ENCODE data around the gene ISYNA1. TPM values are rescaled to one million over a fixed set of nuclear protein-coding genes. Genes with fewer than 3 reads are reported as not detected.
A peak's percentile ranks its signal among the peaks of the same experiment; 100 is the strongest.

ISYNA1 gene
- total RNA-seq, 4 donors from 2014 or later: 15.8 to 38.9 (median 26.2) TPM

DNA sequence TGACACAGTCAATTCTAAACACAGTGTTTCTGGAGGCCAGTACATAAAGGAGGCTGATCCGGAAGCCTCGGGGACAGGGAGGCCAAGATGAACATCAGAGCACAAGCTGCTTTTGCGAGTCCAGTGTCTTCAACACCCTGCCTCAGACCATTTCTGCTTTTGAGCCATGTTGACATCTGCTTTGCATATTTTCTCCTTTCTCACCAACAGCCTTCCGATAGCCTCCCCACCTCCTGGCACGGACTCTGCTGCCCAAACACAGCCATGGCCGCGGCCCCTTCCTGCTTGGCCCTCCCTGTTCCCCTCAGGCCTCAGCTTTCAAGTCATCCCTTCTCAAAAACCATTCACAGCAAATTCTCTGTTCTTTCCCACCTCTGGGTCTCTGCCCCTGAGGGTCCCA lies 44.1 kb downstream of the ISYNA1 start:
- WGBS: 73% methylated on average over 7 of the region's 7 CpGs
- Histone ChIP-seq H3K4me3 (peak overlapping the region in 1 of 4 donors; percentile 5), H3K27ac (replicated peaks in 1 of 4) (peak overlapping the region in 2 of 4 donors; percentile 7 to 13), H3K36me3 (no peaks in the 10 kb centered on the region), H3K4me1 (peaks cover under 1 to 17% (median 13%) of the 10 kb centered on the region in 4 donors), H3K9me3 (no peaks in the 10 kb centered on the region), H3K27me3 (peaks cover 0 to 36% (median 11%) of the 10 kb centered on the region in 4 donors)
- intact Hi-C loops (cut with DNase I): no loop called here
- TF ChIP-seq EP300 (IDR thresholded peaks at IDR 0.05) (no peak), POLR2AphosphoS5 (IDR thresholded peaks at IDR 0.05) (no peak), POLR2A (IDR thresholded peaks at IDR 0.05; ENCODE audit: low read depth) (no peak)
- TF ChIP-seq, protein P1, sequence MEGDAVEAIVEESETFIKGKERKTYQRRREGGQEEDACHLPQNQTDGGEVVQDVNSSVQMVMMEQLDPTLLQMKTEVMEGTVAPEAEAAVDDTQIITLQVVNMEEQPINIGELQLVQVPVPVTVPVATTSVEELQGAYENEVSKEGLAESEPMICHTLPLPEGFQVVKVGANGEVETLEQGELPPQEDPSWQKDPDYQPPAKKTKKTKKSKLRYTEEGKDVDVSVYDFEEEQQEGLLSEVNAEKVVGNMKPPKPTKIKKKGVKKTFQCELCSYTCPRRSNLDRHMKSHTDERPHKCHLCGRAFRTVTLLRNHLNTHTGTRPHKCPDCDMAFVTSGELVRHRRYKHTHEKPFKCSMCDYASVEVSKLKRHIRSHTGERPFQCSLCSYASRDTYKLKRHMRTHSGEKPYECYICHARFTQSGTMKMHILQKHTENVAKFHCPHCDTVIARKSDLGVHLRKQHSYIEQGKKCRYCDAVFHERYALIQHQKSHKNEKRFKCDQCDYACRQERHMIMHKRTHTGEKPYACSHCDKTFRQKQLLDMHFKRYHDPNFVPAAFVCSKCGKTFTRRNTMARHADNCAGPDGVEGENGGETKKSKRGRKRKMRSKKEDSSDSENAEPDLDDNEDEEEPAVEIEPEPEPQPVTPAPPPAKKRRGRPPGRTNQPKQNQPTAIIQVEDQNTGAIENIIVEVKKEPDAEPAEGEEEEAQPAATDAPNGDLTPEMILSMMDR (IDR thresholded peaks at IDR 0.05): no peak
- no peak for DNase-seq (ENCODE audit: extremely low spot score)

GRCh38 chr19:18392926-18393325 lies 45.0 kb downstream of the ISYNA1 start:
- TF ChIP-seq POLR2AphosphoS5 (IDR thresholded peaks at IDR 0.05) (no peak), EP300 (IDR thresholded peaks at IDR 0.05) (no peak), POLR2A (IDR thresholded peaks at IDR 0.05; ENCODE audit: low read depth) (no peak)
- TF ChIP-seq, protein P1 (IDR thresholded peaks at IDR 0.05): no peak
- H3K27ac ChIP-seq (replicated peaks in 1 of 4): peak overlapping the region in 2 of 4 donors; percentile 7 to 13
- H3K4me3 ChIP-seq: no peak overlapping the region
- H3K36me3 ChIP-seq: no peaks in the 10 kb centered on the region
- H3K27me3 ChIP-seq: peaks cover 0 to 30% (median 11%) of the 10 kb centered on the region in 4 donors
- H3K9me3 ChIP-seq: no peaks in the 10 kb centered on the region
- intact Hi-C loops (cut with DNase I): no loop called here
- peaks cover 7 to 24% (median 19%) of the 10 kb centered on the region in 4 donors for H3K4me1 ChIP-seq
- no peak for DNase-seq (ENCODE audit: extremely low spot score)
- 81% methylated on average over 5 of the region's 5 CpGs for WGBS

DNA sequence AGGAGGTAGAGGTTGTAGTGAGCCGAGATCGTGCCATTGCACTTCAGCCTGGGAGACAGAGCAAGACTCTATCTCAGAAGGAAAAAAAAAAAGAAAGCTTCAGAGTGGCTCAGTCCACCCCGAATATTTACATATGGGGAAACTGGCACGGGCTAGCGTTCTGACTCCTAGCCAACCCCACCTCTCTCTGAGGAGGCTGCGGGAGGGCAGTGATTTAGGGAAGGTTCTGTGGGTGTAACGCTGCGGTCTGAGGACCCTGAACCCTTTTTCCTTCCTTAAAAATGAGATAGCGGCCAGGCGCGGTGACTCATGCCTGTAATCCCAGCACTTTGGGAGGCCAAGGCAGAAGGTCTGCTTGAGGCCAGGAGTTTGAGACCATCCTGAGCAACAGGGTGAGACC lies 45.5 kb downstream of the ISYNA1 start:
- Histone ChIP-seq H3K9me3 (no peaks in the 10 kb centered on the region), H3K36me3 (no peaks in the 10 kb centered on the region), H3K4me3 (no peak overlapping the region), H3K4me1 (peaks cover 8 to 22% (median 19%) of the 10 kb centered on the region in 4 donors), H3K27ac (replicated peaks in 1 of 4) (no peak overlapping the region), H3K27me3 (peaks cover 0 to 25% (median 9%) of the 10 kb centered on the region in 4 donors)
- WGBS: 71% methylated on average over 10 of the region's 11 CpGs
- no peak for TF ChIP-seq EP300 (IDR thresholded peaks at IDR 0.05)
- TF ChIP-seq, protein P1 (IDR thresholded peaks at IDR 0.05): no peak
- TF ChIP-seq POLR2A (IDR thresholded peaks at IDR 0.05; ENCODE audit: low read depth): no peak
- no peak for TF ChIP-seq POLR2AphosphoS5 (IDR thresholded peaks at IDR 0.05)
- intact Hi-C loops (cut with DNase I): no loop called here
- no peak for DNase-seq (ENCODE audit: extremely low spot score)

DNA sequence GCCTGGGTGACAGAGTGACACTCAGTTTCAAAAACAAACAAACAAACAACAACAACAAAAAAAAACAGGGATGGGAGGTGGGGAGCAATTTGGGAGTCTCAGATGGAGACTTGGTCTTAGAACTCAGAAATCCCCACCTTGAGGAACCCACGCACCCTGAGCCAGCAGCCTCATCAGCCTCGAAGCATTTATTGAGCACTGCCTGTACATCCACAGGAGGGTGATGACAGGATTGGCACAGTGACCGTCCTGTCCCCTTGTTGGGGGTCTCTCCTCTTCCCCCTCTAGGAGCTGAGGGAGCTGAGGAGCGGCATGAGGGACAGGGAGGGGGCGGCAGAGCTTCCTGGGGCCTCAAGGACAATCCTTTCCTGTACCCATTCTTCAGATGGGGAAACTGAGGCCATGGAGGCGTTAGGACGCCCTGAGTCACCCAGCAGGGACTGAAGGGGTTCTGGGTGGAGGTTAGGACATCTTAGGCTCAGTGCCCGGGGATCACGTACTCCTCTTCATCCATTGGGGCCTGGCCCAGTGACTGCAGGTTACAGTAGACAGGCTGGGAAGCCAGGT lies 46.3 kb downstream of the ISYNA1 start:
- intact Hi-C loops (cut with DNase I): no loop called here
- Histone ChIP-seq H3K27me3 (peaks cover 0 to 17% (median under 1%) of the 10 kb centered on the region in 4 donors), H3K27ac (replicated peaks in 1 of 4) (no peak overlapping the region), H3K4me1 (peaks cover 8 to 22% (median 20%) of the 10 kb centered on the region in 4 donors), H3K4me3 (no peak overlapping the region), H3K36me3 (no peaks in the 10 kb centered on the region), H3K9me3 (no peaks in the 10 kb centered on the region)
- no peak for DNase-seq (ENCODE audit: extremely low spot score)
- no peak for TF ChIP-seq POLR2AphosphoS5 (IDR thresholded peaks at IDR 0.05)
- TF ChIP-seq EP300 (IDR thresholded peaks at IDR 0.05): no peak
- TF ChIP-seq, protein P1 (IDR thresholded peaks at IDR 0.05): no peak
- no peak for TF ChIP-seq POLR2A (IDR thresholded peaks at IDR 0.05; ENCODE audit: low read depth)
- 72% methylated on average over 8 of the region's 9 CpGs for WGBS

Measured in esophagus muscularis mucosa (tissue), 4 donors.